DMS153 treated with DMSO at 0.1 percent for 48 hours (cell line): Measurements from ENCODE around the gene ADAMTSL3.

Experiments used
- DNase-seq: peaks from one replicate; lab custom pipeline; 2025; ENCODE audit not compliant: unreplicated experiment; lab: John Stamatoyannopoulos, UW

ADAMTSL3 gene

DNA sequence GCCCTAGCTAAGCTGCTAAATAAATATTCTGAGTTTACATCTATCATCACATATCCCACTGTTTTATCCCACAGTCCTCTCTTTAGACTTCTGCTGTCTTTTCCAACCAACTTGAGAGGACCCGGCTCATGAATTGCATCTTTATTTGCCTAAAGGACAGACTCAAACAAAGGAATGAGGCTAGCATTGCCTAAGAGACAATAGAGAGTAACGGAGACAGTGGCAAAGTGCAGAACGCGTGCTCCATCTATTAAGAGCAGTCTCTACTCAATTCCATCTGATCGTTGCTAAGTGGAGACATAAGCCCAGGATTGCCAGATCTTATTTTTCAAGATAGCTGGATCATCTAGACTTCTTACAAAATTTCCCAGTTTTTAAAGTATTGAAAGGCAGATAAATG lies 2.3 kb downstream of the ADAMTSL3 start:
- DNase-seq: no peak

DNA sequence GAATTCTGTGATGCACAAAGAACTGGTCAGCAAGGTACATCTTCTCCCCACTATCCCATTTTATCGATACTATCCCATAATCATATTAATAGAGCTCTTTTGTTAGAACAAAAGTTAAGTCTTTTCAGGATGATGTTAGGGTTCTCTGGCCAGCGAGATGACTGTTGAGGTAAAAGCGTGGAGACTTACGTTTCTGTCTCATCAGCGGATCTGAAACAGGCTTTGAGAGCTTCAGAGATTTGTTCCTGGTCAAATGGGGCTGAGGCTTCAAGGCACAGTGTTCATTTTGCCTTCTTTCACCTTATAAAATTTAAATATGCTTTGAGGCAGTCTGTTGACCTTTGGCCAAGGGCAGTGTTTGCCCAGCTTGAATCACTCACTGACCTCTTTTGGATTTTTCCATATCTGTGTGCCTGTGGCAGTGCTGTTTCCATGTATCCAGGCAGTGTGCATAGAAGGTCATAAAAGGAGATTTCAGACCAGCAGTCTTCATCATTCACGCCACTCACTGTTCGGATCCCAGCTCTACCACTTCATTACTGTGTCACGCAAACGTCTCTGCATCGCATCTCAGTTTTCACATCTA lies 3.1 kb downstream of the ADAMTSL3 start:
- no peak for DNase-seq

- no peak for DNase-seq
Measured at GRCh38 chr15:83657549-83657948, 3.6 kb downstream of the ADAMTSL3 start.

DNA sequence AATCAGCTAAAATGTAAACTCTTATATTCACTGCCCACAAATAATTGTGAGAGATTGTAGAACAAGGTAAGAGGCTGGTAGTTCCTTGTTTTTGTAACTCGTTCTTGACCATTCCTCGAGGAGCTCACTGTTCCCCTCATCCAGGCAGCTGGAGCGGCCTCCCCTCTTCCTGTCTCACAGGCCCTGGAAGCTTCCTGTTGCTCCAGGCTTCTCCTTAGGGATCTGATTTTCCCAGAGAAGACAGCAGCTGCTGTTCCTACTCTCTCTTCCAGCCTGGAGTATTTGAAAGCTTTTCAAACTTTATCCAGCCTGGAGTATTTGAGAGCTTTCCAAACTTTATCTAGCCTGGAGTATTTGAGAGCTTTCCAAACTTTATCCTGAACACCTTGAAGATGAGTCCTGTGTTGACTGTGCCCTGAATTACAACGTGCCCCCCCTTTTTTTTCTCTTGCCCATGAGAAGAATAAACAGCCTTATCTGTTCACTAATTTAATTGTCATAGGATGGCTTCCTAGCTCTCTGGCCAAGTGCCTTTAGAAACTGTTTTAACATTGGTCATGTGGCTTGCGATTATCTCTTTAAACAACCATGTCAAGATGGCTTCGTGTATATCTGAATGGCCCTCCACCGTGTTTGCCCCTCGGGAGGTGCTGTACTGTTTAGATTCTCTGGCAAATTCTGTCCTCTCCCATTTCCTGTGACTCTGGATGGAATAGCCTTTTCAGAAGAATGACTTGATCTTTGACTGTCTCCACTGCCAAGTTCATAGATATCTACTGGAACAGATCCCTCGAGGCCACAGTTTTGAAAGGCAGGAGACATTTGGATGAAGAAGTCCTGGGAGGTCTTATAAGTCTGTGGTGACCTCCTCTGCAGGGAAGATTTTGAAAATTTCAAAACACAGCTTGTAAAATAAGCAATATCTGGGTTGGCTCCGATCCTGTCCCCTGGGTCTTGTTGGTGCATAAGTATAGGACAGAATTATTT lies 4.8 kb downstream of the ADAMTSL3 start:
- no peak for DNase-seq

DNA sequence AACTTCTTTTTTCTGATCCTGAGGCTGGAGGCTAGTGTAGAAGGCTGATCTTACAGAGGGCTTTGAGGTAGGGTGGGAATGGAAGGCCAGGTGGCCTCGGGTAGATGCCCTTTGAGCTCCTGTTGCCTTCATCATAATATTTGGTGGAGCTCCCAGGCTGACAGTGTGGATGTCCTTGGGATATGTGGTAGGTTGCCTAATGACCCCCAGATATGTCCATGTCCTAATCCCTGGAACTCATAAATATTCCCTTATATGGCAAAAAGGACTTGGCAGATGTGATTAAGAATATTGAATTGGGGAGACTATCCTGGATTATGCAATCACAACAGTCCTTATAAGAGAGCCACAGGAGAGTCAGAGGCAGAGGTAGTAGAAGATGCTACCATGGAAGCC lies 5.5 kb downstream of the ADAMTSL3 start:
- DNase-seq: no peak

- DNase-seq: no peak
Measured at GRCh38 chr15:83665480-83665879, 11.6 kb downstream of the ADAMTSL3 start.

DNA sequence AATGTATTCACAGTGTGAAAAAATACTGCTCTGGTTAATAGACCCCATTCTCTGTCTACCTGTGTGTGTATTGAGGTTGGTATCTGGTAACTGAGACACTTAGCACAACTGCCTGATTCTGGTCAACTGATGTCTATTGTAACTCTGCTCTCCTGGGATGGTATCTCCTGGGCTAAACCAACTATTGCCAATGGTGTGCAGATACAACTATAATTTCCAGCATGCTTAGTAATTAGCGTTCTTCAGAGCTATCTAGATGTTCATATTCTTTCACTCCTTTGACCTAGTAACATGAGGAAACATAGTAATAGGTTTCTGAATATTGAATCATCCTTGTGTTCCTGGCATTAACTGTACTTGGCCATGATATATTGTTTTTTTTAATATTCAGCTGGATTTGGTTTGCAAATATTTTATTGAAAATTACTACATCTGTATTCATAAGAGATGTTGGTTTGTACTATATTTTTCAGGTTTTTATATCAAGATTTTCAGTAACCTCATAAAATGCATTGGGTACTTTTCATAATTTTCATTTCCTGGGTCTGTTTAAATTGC lies 16.8 kb downstream of the ADAMTSL3 start:
- no peak for DNase-seq

DNA sequence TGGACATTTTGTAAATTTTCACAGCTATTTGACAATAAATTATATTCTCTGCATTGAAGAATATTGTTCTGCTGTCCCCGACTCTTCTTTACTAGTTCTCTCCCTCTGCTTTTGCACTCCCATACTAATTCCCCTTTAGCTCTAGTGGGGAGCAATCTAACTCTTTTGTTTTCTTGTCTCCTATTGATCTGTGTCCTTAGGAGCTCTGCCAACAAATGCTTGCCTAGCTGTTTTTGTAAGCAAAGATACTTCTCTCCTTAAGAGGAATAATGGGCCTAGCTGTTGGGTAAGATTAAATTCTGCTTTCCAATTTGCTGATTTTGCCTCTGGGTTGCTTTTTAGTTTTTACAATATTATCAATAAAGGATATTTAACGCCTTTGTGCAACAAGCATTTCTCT lies 17.7 kb downstream of the ADAMTSL3 start:
- DNase-seq: no peak

GRCh38 chr15:83673385-83673784 lies 19.5 kb downstream of the ADAMTSL3 start:
- no peak for DNase-seq

- DNase-seq: no peak
Measured at GRCh38 chr15:83682476-83683088, 28.7 kb downstream of the ADAMTSL3 start.

- no peak for DNase-seq
Measured at GRCh38 chr15:83685916-83686332, 32.0 kb downstream of the ADAMTSL3 start.

DNA sequence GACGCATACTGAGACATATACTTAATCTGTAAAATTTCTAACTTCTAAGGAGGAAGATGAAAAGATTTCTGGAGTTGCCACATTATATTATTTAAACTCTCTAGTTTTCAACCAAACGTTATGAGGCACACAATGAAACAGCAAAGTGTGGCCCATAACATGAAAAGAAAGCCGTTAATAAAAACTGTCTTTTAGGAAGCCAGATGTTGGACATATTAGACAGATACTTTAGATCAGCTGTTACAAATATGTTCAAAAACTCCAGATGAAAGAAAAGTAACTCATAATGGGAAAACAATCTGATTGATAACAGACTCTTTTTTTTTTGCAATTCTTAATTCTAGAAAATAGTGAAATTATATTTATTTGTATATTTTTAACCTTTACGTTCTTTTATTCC lies 34.3 kb downstream of the ADAMTSL3 start:
- no peak for DNase-seq

DNA sequence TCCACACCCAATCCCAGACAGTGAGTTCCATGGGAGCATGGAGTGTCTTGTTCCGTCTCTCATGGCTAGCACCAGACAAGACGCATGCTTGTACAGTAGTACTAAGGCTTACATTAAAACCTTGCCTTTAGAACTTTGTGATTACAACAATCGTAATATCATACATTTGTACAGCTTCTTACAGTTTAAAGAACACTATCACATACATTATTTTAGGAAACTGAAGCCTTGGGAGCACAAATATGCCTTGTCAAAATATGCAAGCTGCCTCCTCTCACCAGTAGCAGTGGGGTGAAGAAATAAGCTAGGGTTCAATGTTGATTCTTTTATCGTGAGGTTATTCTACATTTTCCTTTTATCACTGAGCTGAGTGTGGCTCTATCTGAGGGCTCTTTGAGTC lies 36.8 kb downstream of the ADAMTSL3 start:
- no peak for DNase-seq

- no peak for DNase-seq
Measured at GRCh38 chr15:83692746-83693581, 39.0 kb downstream of the ADAMTSL3 start.

DNA sequence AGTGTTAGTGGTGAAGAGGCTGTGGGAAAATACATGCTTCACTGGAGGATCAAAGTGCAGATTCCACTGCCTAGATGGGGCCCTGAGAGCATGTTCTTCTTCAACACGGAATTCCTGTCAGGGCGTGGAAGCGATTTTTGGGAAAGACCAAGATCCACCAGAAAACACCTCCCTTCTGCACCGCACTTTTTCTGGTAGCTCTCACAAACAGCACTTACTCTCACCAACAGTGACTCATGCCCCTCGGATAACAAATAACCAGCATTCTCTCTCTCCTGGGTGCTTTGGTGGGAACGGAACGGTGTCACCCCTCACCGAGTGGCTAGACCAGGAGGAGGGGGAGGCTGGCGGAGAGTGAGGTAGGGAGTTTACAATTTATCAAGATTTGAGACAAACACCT lies 40.1 kb downstream of the ADAMTSL3 start:
- DNase-seq: no peak

GRCh38 chr15:83694536-83694935 lies 40.6 kb downstream of the ADAMTSL3 start:
- no peak for DNase-seq

DNA sequence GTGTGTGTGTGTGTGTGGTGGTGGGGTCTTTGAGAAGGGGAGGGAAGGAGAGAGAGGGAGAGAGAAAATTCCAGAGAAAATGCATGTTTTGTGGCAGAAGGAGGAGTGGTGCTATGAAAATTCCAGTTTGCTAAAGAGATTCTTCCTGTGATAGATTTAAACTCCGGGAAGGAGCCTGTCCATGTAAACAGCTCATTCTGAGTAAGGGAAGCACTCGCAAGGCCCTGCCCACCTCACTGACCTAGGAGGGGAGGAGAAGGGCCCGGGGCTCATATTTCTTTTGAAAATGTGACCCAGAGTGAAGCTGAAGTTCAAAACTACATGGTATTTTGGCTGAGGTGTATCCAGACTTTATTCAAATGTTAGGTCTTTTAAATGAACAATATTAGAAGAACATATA lies 41.3 kb downstream of the ADAMTSL3 start:
- DNase-seq: no peak

- no peak for DNase-seq
Measured at GRCh38 chr15:83695901-83696425, 42.0 kb downstream of the ADAMTSL3 start.

DNA sequence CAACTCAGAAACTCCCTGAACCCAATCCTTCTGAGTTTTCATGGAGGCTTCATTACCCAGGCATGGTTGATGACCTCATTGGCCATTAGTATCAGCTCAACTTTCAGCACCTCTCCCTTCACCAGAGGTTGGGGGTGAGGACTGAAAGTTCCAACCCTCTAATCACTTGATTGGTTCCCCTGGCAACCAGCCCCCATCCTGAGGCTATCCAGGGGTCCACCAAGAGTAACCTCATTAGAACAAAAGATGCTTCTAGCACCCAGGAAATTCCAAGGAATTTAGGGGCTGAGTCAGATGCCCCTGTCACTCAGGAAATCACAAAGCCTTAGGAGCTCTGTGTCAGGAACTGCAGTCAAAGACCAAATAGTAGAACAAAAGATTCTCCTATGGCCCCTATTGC lies 43.8 kb downstream of the ADAMTSL3 start:
- DNase-seq: no peak

GRCh38 chr15:83698294-83698693 lies 44.4 kb downstream of the ADAMTSL3 start:
- DNase-seq: no peak

- DNase-seq: no peak
Measured at GRCh38 chr15:83699028-83699427, 45.1 kb downstream of the ADAMTSL3 start.
